Endodermal cell (in vitro differentiated cells): Measurements from ENCODE around the gene TMEM185B. TPM values are rescaled to one million over a fixed set of nuclear protein-coding genes. Genes with fewer than 3 reads are reported as not detected.

Experiments used
- DNase-seq: peaks from one replicate; pipeline ENCODE4 v3.0.0-alpha.2; 2017
- H3K27ac ChIP-seq: 2 replicates; pipeline ENCODE4 v1.5.1; 2013; ENCODE audit warnings: mild to moderate bottlenecking, low read depth, low read length, moderate library complexity
- H3K27me3 ChIP-seq: 2 replicates; pipeline ENCODE4 v1.6.1; 2013; ENCODE audit warnings: mild to moderate bottlenecking, low read length, moderate library complexity; ENCODE audit not compliant: insufficient read depth, control insufficient read depth, poor library complexity, severe bottlenecking
- H3K36me3 ChIP-seq: 2 replicates; pipeline ENCODE4 v1.7.0; 2013; ENCODE audit warnings: mild to moderate bottlenecking, low read length, moderate library complexity; ENCODE audit not compliant: control insufficient read depth, insufficient read depth
- H3K4me1 ChIP-seq: one replicate; pipeline ENCODE4 v1.7.0; 2013; ENCODE audit warnings: low read length; ENCODE audit not compliant: control insufficient read depth, insufficient read depth
- H3K4me3 ChIP-seq: 2 replicates; pipeline ENCODE4 v1.5.1; 2013; ENCODE audit warnings: mild to moderate bottlenecking, low read length, moderate library complexity
- H3K9ac ChIP-seq: 2 replicates; pipeline ENCODE4 v1.6.1; 2013; ENCODE audit warnings: mild to moderate bottlenecking, low read length, moderate library complexity; ENCODE audit not compliant: poor library complexity, severe bottlenecking; ENCODE audit errors: extremely low read depth
- H3K9me3 ChIP-seq: 2 replicates; pipeline ENCODE4 v1.6.1; 2013; ENCODE audit warnings: mild to moderate bottlenecking, low read length, moderate library complexity; ENCODE audit not compliant: control insufficient read depth
- H3K27ac Mint-ChIP-seq: 2 replicates; pipeline ENCODE4 v1.8.0; 2020; ENCODE audit warnings: mixed read lengths
- H3K27me3 Mint-ChIP-seq: 2 replicates; pipeline ENCODE4 v1.8.0; 2021; ENCODE audit warnings: mild to moderate bottlenecking, mixed read lengths; ENCODE audit not compliant: insufficient read depth
- H3K36me3 Mint-ChIP-seq: 2 replicates; pipeline ENCODE4 v1.8.0; 2020; ENCODE audit warnings: low read depth, mixed read lengths
- H3K4me1 Mint-ChIP-seq: 2 replicates; pipeline ENCODE4 v1.8.0; 2020; ENCODE audit warnings: mixed read lengths
- H3K4me3 Mint-ChIP-seq: 2 replicates; pipeline ENCODE4 v1.8.0; 2020; ENCODE audit warnings: mild to moderate bottlenecking, moderate library complexity, mixed read lengths
- H3K9me3 Mint-ChIP-seq: 2 replicates; pipeline ENCODE4 v1.8.0; 2020; ENCODE audit warnings: mild to moderate bottlenecking, mixed read lengths
- CTCF ChIP-seq: fragments of 200-600 bp; sonication (generic); conservative IDR thresholded peaks from 2 replicates; pipeline ENCODE4 v1.5.0; 2021; ENCODE audit warnings: antibody characterized with exemption, mild to moderate bottlenecking
- WGBS, 2 experiments: methylation state at CpG; one replicate each; pipeline versions ENCODE4 v1.1.5 to v1.1.7; 2013; ENCODE audit warnings: missing lambda C conversion rate in 2 of 2, mixed read lengths in 1 of 2; ENCODE audit not compliant: insufficient coverage in 1 of 2, insufficient read length in 1 of 2; 5-methylcytosine and 5-hydroxymethylcytosine counted together
- total RNA-seq, 2 donors: library from RNA; stranded (reverse); fragmentation: NEBNext Ultra II Directional in 1 of 2; extraction: Animal tissue kit (Norgen Biotek cat#: 25700) in 1 of 2; gene quantifications; 2 replicates in 1 of 2; 3 replicates in 1 of 2; pipeline ENCODE4 v1.2.1, GENCODE V29; 2021

The TMEM185B gene
- total RNA-seq, 2 donors from 2014 or later, result 19.5 to 22.9 TPM

- Histone ChIP-seq H3K4me3 (no peak overlapping the region), H3K27ac (no peak overlapping the region), H3K9ac (no peak overlapping the region), H3K9me3 (no peaks in the 10 kb centered on the region), H3K36me3 (no peaks in the 10 kb centered on the region), H3K27me3 (no peaks in the 10 kb centered on the region), H3K4me1 (peaks cover 12% of the 10 kb centered on the region)
- Mint-ChIP-seq H3K4me3 (no peak overlapping the region), H3K9me3 (no peaks in the 10 kb centered on the region), H3K4me1 (peaks cover 17% of the 10 kb centered on the region), H3K27ac (no peak overlapping the region), H3K27me3 (peaks cover 3% of the 10 kb centered on the region), H3K36me3 (no peaks in the 10 kb centered on the region)
- DNase-seq, result no peak
- no peak for TF ChIP-seq CTCF
- 89 to 100% methylated on average over 4 to 5 of the region's 5 CpGs for WGBS, 2 experiments
Observed at GRCh38 chr2:120233292-120233691, 10.1 kb upstream of the TMEM185B start.

GRCh38 chr2:120231974-120232635, 8.9 kb upstream of the TMEM185B start:
- 91 to 94% methylated on average over 15 of the region's 15 CpGs for WGBS, 2 experiments
- no peak overlapping the region for H3K4me3 Mint-ChIP-seq
- Histone ChIP-seq H3K27ac (no peak overlapping the region), H3K4me1 (peaks cover 11% of the 10 kb centered on the region), H3K9me3 (no peaks in the 10 kb centered on the region), H3K4me3 (no peak overlapping the region), H3K27me3 (no peaks in the 10 kb centered on the region), H3K36me3 (no peaks in the 10 kb centered on the region), H3K9ac (no peak overlapping the region)
- TF ChIP-seq CTCF, result no peak
- no peak for DNase-seq
- no peak overlapping the region for H3K27ac Mint-ChIP-seq
- H3K27me3 Mint-ChIP-seq, result peaks cover 3% of the 10 kb centered on the region
- H3K36me3 Mint-ChIP-seq, result no peaks in the 10 kb centered on the region
- H3K4me1 Mint-ChIP-seq, result peaks cover 17% of the 10 kb centered on the region
- no peaks in the 10 kb centered on the region for H3K9me3 Mint-ChIP-seq

DNA sequence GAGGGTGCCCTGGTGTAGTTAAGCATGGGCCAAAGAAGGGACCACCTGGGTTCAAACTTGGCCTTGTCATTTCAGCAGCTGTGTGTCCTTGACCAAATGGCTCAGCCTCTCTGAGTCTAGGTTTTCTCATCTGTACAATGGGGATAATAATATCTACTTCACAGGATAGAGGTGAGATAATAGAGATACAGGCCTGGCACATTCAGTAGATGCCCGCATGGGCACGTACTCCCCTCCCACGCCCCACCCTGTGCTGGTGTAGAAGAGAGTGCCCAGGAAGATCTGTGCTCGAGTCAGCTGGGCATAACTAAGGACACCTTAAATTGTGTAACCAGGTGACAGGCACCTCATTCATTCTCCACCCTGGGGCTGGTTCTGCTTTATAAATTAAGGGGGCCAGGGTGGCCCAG, 8.4 kb upstream of the TMEM185B start:
- Mint-ChIP-seq H3K4me1 (peaks cover 20% of the 10 kb centered on the region), H3K36me3 (no peaks in the 10 kb centered on the region), H3K27ac (no peak overlapping the region), H3K27me3 (peaks cover 6% of the 10 kb centered on the region), H3K4me3 (no peak overlapping the region), H3K9me3 (no peaks in the 10 kb centered on the region)
- WGBS, 2 experiments, result 81 to 98% methylated on average over 4 of the region's 4 CpGs
- Histone ChIP-seq H3K9ac (no peak overlapping the region), H3K27me3 (no peaks in the 10 kb centered on the region), H3K4me3 (no peak overlapping the region), H3K27ac (no peak overlapping the region), H3K9me3 (no peaks in the 10 kb centered on the region), H3K36me3 (no peaks in the 10 kb centered on the region), H3K4me1 (peaks cover 16% of the 10 kb centered on the region)
- no peak for DNase-seq
- TF ChIP-seq CTCF, result no peak
